Measurements from ENCODE around the gene CDH11. TPM values are rescaled to one million over a fixed set of nuclear protein-coding genes. Genes with fewer than 3 reads are reported as not detected.

Gene CDH11
- polyA plus RNA-seq, 1 donor: 27.8 TPM

GRCh38 chr16:65099607-65100006 is 22.3 kb downstream of the CDH11 start:
- H3K4me1 ChIP-seq (ENCODE audit: control insufficient read depth, insufficient read depth, low read length): no peaks in the 10 kb centered on the region
- no peak overlapping the region for H3K4me3 ChIP-seq (ENCODE audit: low read length)
- no peak overlapping the region for H3K27ac ChIP-seq (ENCODE audit: low read length)
- no peaks in the 10 kb centered on the region for H3K36me3 ChIP-seq (ENCODE audit: control insufficient read depth, insufficient read depth, low read length)
- WGBS (ENCODE audit: insufficient coverage, low lambda C conversion rate): 71% methylated on average over 1 of the region's 2 CpGs
- no peak for DNase-seq
- H3K9me3 ChIP-seq (ENCODE audit: control insufficient read depth, low read depth, low read length): no peaks in the 10 kb centered on the region
- no peaks in the 10 kb centered on the region for H3K27me3 ChIP-seq (ENCODE audit: control insufficient read depth, insufficient read depth, low read length)

DNA sequence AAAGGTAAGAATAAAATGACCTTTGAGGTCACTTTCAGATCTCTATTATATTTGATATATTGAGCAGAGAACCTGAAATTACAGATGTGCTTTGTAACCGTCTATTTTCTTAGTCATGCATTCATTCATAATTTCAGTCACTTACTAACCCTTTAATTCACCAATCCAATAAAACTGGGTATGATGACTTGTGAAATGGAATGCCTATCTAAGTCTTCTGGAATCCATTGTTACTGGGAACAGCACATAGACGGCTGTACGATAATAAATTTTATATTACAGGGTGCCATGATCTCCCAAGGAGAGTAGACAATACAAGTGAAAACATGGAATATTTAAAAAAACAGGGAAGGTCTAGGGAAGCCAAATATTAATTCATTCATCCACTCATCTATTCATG is 22.9 kb downstream of the CDH11 start:
- DNase-seq: no peak
- Histone ChIP-seq H3K27me3 (ENCODE audit: control insufficient read depth, insufficient read depth, low read length) (no peaks in the 10 kb centered on the region), H3K27ac (ENCODE audit: low read length) (no peak overlapping the region), H3K36me3 (ENCODE audit: control insufficient read depth, insufficient read depth, low read length) (no peaks in the 10 kb centered on the region), H3K9me3 (ENCODE audit: control insufficient read depth, low read depth, low read length) (no peaks in the 10 kb centered on the region), H3K4me3 (ENCODE audit: low read length) (no peak overlapping the region), H3K4me1 (ENCODE audit: control insufficient read depth, insufficient read depth, low read length) (no peaks in the 10 kb centered on the region)
- WGBS (ENCODE audit: insufficient coverage, low lambda C conversion rate): 100% methylated on average over 3 of the region's 3 CpGs

DNA sequence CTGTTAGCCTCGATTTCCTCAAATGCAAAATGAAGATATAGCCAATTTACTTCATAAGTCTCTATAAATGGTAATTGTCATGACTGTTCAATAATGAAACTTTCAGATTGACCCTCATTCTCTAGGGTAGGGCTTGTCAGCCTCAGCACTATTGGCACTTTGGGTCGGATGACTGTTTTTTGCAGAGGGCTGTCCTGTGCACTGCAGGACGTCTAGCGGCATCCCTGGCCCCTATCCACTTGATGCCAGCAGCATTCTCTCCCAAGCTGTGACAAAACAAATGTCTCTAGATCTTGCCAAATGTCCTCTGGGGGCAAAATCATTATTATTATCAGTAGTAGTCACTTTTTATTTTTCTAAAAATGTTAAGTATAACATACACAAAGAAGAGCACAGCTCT is 24.6 kb downstream of the CDH11 start:
- no CpG with 5 or more reads among the region's 4 CpGs for WGBS (ENCODE audit: insufficient coverage, low lambda C conversion rate)

DNA sequence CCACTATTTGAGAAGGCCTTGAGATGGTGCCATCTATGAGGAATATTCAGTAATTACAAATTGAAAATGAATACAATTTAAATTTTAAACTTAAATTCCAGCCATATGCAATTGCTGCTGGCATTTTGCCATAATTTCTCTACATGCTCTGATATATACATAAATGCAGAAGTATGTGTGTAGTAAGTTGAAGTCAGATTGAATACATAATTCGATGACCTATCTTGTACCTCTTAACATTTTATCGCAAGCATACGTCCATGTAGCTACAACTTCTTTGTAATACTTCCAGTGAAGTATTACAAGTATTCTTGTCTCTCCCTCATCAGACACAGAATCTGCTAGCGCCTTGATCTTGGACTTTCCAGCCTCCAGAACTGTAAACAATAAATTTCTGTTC is 26.0 kb downstream of the CDH11 start:
- Histone ChIP-seq H3K4me3 (ENCODE audit: low read length) (no peak overlapping the region), H3K36me3 (ENCODE audit: control insufficient read depth, insufficient read depth, low read length) (no peaks in the 10 kb centered on the region), H3K4me1 (ENCODE audit: control insufficient read depth, insufficient read depth, low read length) (no peaks in the 10 kb centered on the region), H3K9me3 (ENCODE audit: control insufficient read depth, low read depth, low read length) (no peaks in the 10 kb centered on the region), H3K27ac (ENCODE audit: low read length) (no peak overlapping the region), H3K27me3 (ENCODE audit: control insufficient read depth, insufficient read depth, low read length) (no peaks in the 10 kb centered on the region)
- DNase-seq: no peak
- WGBS (ENCODE audit: insufficient coverage, low lambda C conversion rate): 57% methylated on average over 1 of the region's 4 CpGs

More for the DNA sequence above, 24.6 kb downstream of the CDH11 start:
- no peaks in the 10 kb centered on the region for H3K9me3 ChIP-seq (ENCODE audit: control insufficient read depth, low read depth, low read length)
- no peaks in the 10 kb centered on the region for H3K36me3 ChIP-seq (ENCODE audit: control insufficient read depth, insufficient read depth, low read length)
- no peaks in the 10 kb centered on the region for H3K4me1 ChIP-seq (ENCODE audit: control insufficient read depth, insufficient read depth, low read length)
- no peaks in the 10 kb centered on the region for H3K27me3 ChIP-seq (ENCODE audit: control insufficient read depth, insufficient read depth, low read length)
- DNase-seq: no peak
- no peak overlapping the region for H3K27ac ChIP-seq (ENCODE audit: low read length)
- no peak overlapping the region for H3K4me3 ChIP-seq (ENCODE audit: low read length)

DNA sequence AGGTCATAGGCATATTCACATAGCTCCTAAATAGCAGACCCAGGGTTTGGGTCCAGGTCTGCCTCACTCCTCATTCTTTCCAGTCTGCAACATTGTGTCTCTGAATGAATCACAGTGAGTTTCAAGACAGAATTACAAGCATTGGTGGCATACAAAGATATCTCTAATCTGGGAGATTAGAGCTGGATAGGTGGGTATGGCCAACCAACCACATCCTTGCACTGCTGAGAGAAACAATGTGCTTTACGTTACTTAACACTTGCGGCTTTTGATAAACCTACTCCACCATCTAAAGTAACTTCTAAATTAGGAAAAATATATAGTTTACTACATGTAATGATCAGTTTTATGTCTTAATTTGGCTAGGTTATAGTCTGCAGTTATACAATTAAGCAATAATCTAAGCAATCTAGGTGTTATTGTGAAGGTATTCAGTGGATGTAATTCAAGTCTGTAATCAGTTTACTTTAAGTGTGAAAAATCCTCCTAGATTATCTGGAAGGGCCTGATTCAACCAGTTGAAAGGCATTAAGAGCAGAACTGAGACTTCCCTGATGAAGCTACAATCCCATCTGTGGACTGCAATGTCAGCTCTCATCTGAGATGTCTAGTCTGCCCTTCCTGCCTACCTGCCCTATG is 26.7 kb downstream of the CDH11 start:
- Histone ChIP-seq H3K9me3 (ENCODE audit: control insufficient read depth, low read depth, low read length) (no peaks in the 10 kb centered on the region), H3K4me1 (ENCODE audit: control insufficient read depth, insufficient read depth, low read length) (no peaks in the 10 kb centered on the region), H3K4me3 (ENCODE audit: low read length) (no peak overlapping the region), H3K27me3 (ENCODE audit: control insufficient read depth, insufficient read depth, low read length) (no peaks in the 10 kb centered on the region), H3K27ac (ENCODE audit: low read length) (no peak overlapping the region), H3K36me3 (ENCODE audit: control insufficient read depth, insufficient read depth, low read length) (no peaks in the 10 kb centered on the region)
- no peak for DNase-seq
- 100% methylated on average over 1 of the region's 2 CpGs for WGBS (ENCODE audit: insufficient coverage, low lambda C conversion rate)

GRCh38 chr16:65094009-65094408 is 27.9 kb downstream of the CDH11 start:
- no peak for DNase-seq
- no CpG with 5 or more reads among the region's 1 CpG for WGBS (ENCODE audit: insufficient coverage, low lambda C conversion rate)
- no peaks in the 10 kb centered on the region for H3K9me3 ChIP-seq (ENCODE audit: control insufficient read depth, low read depth, low read length)

DNA sequence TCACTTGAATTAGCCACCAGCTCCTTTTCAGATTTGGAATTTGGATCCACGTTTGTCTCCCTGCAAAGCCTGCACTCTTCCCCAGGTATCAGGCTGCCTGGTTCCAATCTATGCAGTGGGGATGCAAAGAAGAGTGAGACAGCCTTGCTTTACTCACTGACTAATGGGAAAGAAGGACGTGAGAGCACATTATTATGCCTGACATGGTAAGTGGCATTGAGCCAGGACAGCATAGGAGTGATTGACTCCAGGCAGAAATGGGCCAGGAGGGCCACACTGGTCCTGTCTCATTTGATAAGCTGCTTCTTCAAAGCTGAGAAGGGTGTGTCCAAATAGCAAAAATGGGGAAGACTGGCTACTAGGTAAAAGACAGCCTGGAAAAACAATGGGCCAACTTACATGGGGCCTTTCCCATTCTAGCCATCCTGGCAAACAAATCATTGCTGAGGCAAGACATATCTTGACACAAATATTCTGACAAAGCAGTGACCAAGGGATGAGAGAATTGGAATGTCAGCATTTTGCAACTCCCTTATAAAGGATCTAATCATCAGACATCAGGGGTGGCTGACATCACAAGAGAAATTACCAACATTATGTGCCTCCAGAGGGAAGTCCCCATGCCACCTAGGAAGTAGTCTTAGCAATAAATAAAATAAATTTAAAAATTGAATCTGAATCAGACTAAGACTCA is 38.6 kb downstream of the CDH11 start:
- no peaks in the 10 kb centered on the region for H3K27me3 ChIP-seq (ENCODE audit: control insufficient read depth, insufficient read depth, low read length)
- WGBS (ENCODE audit: insufficient coverage, low lambda C conversion rate): no CpG with 5 or more reads among the region's 2 CpGs
- no peaks in the 10 kb centered on the region for H3K36me3 ChIP-seq (ENCODE audit: control insufficient read depth, insufficient read depth, low read length)
- H3K4me3 ChIP-seq (ENCODE audit: low read length): no peak overlapping the region
- no peak for DNase-seq
- no peaks in the 10 kb centered on the region for H3K4me1 ChIP-seq (ENCODE audit: control insufficient read depth, insufficient read depth, low read length)
- H3K27ac ChIP-seq (ENCODE audit: low read length): no peak overlapping the region
- no peaks in the 10 kb centered on the region for H3K9me3 ChIP-seq (ENCODE audit: control insufficient read depth, low read depth, low read length)

More at GRCh38 chr16:65094009-65094408, 27.9 kb downstream of the CDH11 start:
- Histone ChIP-seq H3K36me3 (ENCODE audit: control insufficient read depth, insufficient read depth, low read length) (no peaks in the 10 kb centered on the region), H3K4me1 (ENCODE audit: control insufficient read depth, insufficient read depth, low read length) (no peaks in the 10 kb centered on the region), H3K27ac (ENCODE audit: low read length) (no peak overlapping the region), H3K27me3 (ENCODE audit: control insufficient read depth, insufficient read depth, low read length) (no peaks in the 10 kb centered on the region), H3K4me3 (ENCODE audit: low read length) (no peak overlapping the region)

GRCh38 chr16:65079549-65079948 is 42.3 kb downstream of the CDH11 start:
- 93% methylated on average over 2 of the region's 2 CpGs for WGBS (ENCODE audit: insufficient coverage, low lambda C conversion rate)
- Histone ChIP-seq H3K27ac (ENCODE audit: low read length) (no peak overlapping the region), H3K4me3 (ENCODE audit: low read length) (no peak overlapping the region), H3K4me1 (ENCODE audit: control insufficient read depth, insufficient read depth, low read length) (no peaks in the 10 kb centered on the region), H3K9me3 (ENCODE audit: control insufficient read depth, low read depth, low read length) (no peaks in the 10 kb centered on the region), H3K36me3 (ENCODE audit: control insufficient read depth, insufficient read depth, low read length) (no peaks in the 10 kb centered on the region), H3K27me3 (ENCODE audit: control insufficient read depth, insufficient read depth, low read length) (no peaks in the 10 kb centered on the region)
- no peak for DNase-seq

GRCh38 chr16:65077181-65077580 is 44.7 kb downstream of the CDH11 start:
- WGBS (ENCODE audit: insufficient coverage, low lambda C conversion rate): 100% methylated on average over 1 of the region's 1 CpG
- Histone ChIP-seq H3K27me3 (ENCODE audit: control insufficient read depth, insufficient read depth, low read length) (no peaks in the 10 kb centered on the region), H3K36me3 (ENCODE audit: control insufficient read depth, insufficient read depth, low read length) (no peaks in the 10 kb centered on the region), H3K27ac (ENCODE audit: low read length) (no peak overlapping the region), H3K4me1 (ENCODE audit: control insufficient read depth, insufficient read depth, low read length) (no peaks in the 10 kb centered on the region), H3K9me3 (ENCODE audit: control insufficient read depth, low read depth, low read length) (no peaks in the 10 kb centered on the region), H3K4me3 (ENCODE audit: low read length) (no peak overlapping the region)
- no peak for DNase-seq

- DNase-seq: no peak
- no peaks in the 10 kb centered on the region for H3K27me3 ChIP-seq (ENCODE audit: control insufficient read depth, insufficient read depth, low read length)
- H3K4me1 ChIP-seq (ENCODE audit: control insufficient read depth, insufficient read depth, low read length): no peaks in the 10 kb centered on the region
- 86% methylated on average over 1 of the region's 2 CpGs for WGBS (ENCODE audit: insufficient coverage, low lambda C conversion rate)
- H3K4me3 ChIP-seq (ENCODE audit: low read length): no peak overlapping the region
- H3K9me3 ChIP-seq (ENCODE audit: control insufficient read depth, low read depth, low read length): no peaks in the 10 kb centered on the region
- no peaks in the 10 kb centered on the region for H3K36me3 ChIP-seq (ENCODE audit: control insufficient read depth, insufficient read depth, low read length)
- no peak overlapping the region for H3K27ac ChIP-seq (ENCODE audit: low read length)
Measured at GRCh38 chr16:65075877-65076276, 46.0 kb downstream of the CDH11 start.
